Skeletal muscle satellite cell (primary cell): ENCODE results near the gene ZFAND3.
"Not testable (repeated sequence)": the region's sequence is repeated elsewhere in the genome, so short reads cannot be mapped to it uniquely, and the experiment has no call there.

ENCODE experiments used
- H3K27me3 ChIP-seq: 2 replicates; pipeline ENCODE4 v1.7.0; 2013; ENCODE audit warnings: low read length; ENCODE audit not compliant: control insufficient read depth, insufficient read depth
- H3K36me3 ChIP-seq: 2 replicates; pipeline ENCODE4 v1.7.0; 2013; ENCODE audit warnings: mild to moderate bottlenecking, control low read depth, low read length; ENCODE audit not compliant: insufficient read depth
- H3K4me1 ChIP-seq: 2 replicates; pipeline ENCODE4 v1.7.0; 2013; ENCODE audit warnings: low read length; ENCODE audit not compliant: control insufficient read depth, insufficient read depth
- H3K4me2 ChIP-seq: 2 replicates; pipeline ENCODE4 v1.7.0; 2013; ENCODE audit warnings: mild to moderate bottlenecking, low read length
- H3K4me3 ChIP-seq: 2 replicates; pipeline ENCODE4 v1.7.0; 2013; ENCODE audit warnings: low read length
- H3K9ac ChIP-seq: 2 replicates; pipeline ENCODE4 v1.7.0; 2013; ENCODE audit warnings: mild to moderate bottlenecking, low read depth, low read length, moderate library complexity
- H3K9me3 ChIP-seq: replicated peaks from 2 replicates; pipeline ENCODE4 v1.7.0; 2013; ENCODE audit warnings: mild to moderate bottlenecking, control low read depth, low read length

The ZFAND3 gene

DNA sequence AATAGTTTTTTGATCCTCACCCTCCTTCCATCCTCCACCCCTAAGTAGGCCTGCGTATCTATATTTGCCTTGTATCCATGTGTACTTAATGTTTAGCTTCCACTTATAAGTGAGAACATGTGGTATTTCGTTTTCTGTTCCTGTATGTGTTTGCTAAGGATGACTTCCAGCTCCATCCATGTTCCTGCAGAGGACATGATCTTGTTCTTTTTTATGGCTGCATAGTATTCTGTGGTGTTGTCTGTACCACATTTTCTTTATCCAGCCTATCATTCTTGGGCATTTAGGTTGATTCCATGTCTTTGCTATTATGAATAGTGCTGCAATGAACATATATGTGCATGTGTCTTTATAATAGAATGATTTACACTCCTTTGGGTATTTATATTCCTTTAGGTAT, 129.1 kb downstream of the ZFAND3 start:
- not testable (repeated sequence) for H3K27me3 ChIP-seq, H3K36me3 ChIP-seq, H3K4me2 ChIP-seq, H3K4me3 ChIP-seq, H3K4me1 ChIP-seq, H3K9ac ChIP-seq, H3K9me3 ChIP-seq

GRCh38 chr6:37952027-37952426, 132.5 kb downstream of the ZFAND3 start:
- H3K36me3 ChIP-seq = no peaks in the 10 kb centered on the region
- no peak overlapping the region for H3K9ac ChIP-seq
- H3K27me3 ChIP-seq = no peaks in the 10 kb centered on the region
- H3K4me3 ChIP-seq = no peak overlapping the region
- no peaks in the 10 kb centered on the region for H3K9me3 ChIP-seq
- H3K4me1 ChIP-seq = no peaks in the 10 kb centered on the region
- no peak overlapping the region for H3K4me2 ChIP-seq

GRCh38 chr6:37954791-37955190, 135.3 kb downstream of the ZFAND3 start:
- Histone ChIP-seq H3K4me2 (no peak overlapping the region), H3K9me3 (no peaks in the 10 kb centered on the region)

GRCh38 chr6:37956711-37957275, 137.3 kb downstream of the ZFAND3 start:
- H3K4me2 ChIP-seq = no peak overlapping the region
- no peaks in the 10 kb centered on the region for H3K36me3 ChIP-seq
- H3K9me3 ChIP-seq = no peaks in the 10 kb centered on the region
- no peak overlapping the region for H3K9ac ChIP-seq
- no peaks in the 10 kb centered on the region for H3K4me1 ChIP-seq
- no peaks in the 10 kb centered on the region for H3K27me3 ChIP-seq
- H3K4me3 ChIP-seq = no peak overlapping the region

More at GRCh38 chr6:37954791-37955190, 135.3 kb downstream of the ZFAND3 start:
- H3K36me3 ChIP-seq = no peaks in the 10 kb centered on the region
- H3K4me3 ChIP-seq = no peak overlapping the region
- H3K4me1 ChIP-seq = no peaks in the 10 kb centered on the region
- H3K27me3 ChIP-seq = no peaks in the 10 kb centered on the region
- no peak overlapping the region for H3K9ac ChIP-seq

DNA sequence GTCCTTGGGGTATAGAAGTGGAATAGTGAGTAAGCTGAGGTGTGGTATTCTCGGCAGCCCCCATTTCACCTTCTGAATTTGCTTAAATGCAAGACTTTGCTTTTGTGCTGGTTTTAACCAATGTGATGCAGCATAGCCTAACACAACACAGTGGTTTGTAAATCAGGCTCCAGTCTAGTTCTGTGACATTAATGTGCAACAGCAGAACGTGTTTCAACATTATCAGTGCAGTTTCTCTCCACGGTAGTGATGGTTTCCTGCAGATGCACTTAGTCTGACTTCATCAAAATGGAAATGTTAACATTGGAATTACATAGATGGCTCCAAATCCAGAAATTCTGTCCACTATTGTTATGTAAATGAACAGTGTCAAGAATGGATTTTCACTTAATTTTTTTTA, 139.5 kb downstream of the ZFAND3 start:
- Histone ChIP-seq H3K4me1 (no peaks in the 10 kb centered on the region), H3K4me2 (no peak overlapping the region), H3K36me3 (no peaks in the 10 kb centered on the region), H3K4me3 (no peak overlapping the region), H3K9me3 (no peaks in the 10 kb centered on the region), H3K9ac (no peak overlapping the region), H3K27me3 (no peaks in the 10 kb centered on the region)

- Histone ChIP-seq H3K36me3 (no peaks in the 10 kb centered on the region), H3K4me1 (no peaks in the 10 kb centered on the region), H3K4me3 (no peak overlapping the region), H3K9ac (no peak overlapping the region), H3K27me3 (no peaks in the 10 kb centered on the region), H3K4me2 (no peak overlapping the region), H3K9me3 (no peaks in the 10 kb centered on the region)
These were observed 140.8 kb downstream of the ZFAND3 start for GRCh38 chr6:37960139-37960935.

GRCh38 chr6:37962481-37963080, 143.1 kb downstream of the ZFAND3 start:
- peaks cover 15% of the 10 kb centered on the region for H3K4me1 ChIP-seq
- not testable (repeated sequence) for H3K36me3 ChIP-seq, H3K27me3 ChIP-seq, H3K9me3 ChIP-seq, H3K4me2 ChIP-seq, H3K4me3 ChIP-seq, H3K9ac ChIP-seq

DNA sequence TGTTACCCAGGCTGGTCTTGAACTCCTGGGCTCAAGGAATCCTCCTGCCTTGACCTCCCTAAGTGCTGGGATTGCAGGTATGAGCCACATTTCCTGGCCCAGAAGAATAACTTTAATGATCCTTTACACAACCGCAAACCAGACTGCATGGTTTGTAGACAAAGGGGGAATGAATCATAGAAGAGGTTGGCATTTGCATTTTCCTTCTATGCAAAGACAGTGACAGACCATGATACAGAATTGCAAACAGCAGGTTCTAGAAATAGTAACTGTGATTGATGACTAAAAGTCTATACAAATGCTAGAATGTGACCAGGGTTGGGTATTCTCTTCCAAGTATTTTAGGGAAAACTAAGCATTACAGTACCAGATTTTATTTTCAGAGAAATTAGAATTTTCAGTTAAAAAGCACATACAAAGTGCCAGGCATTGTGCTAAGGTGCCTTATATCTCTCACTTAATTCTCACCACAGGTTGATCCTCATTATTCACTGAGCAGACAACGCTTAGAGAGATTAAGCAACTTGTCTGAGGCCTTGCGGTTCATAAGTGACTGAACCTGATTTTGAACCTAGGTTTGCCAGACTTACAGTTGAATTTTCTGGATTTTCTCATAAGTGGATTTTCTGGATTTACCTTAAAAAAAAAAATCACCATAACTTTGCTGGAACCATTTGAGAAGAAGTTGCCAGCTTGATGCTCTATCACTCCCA, 146.6 kb downstream of the ZFAND3 start:
- H3K27me3 ChIP-seq = no peaks in the 10 kb centered on the region
- H3K9ac ChIP-seq = no peak overlapping the region
- H3K36me3 ChIP-seq = no peaks in the 10 kb centered on the region
- no peaks in the 10 kb centered on the region for H3K9me3 ChIP-seq
- H3K4me1 ChIP-seq = peaks cover 15% of the 10 kb centered on the region
- no peak overlapping the region for H3K4me2 ChIP-seq
- no peak overlapping the region for H3K4me3 ChIP-seq

- H3K9me3 ChIP-seq = no peaks in the 10 kb centered on the region
- H3K4me2 ChIP-seq = no peak overlapping the region
These were observed 147.3 kb downstream of the ZFAND3 start for GRCh38 chr6:37966801-37967200.

DNA sequence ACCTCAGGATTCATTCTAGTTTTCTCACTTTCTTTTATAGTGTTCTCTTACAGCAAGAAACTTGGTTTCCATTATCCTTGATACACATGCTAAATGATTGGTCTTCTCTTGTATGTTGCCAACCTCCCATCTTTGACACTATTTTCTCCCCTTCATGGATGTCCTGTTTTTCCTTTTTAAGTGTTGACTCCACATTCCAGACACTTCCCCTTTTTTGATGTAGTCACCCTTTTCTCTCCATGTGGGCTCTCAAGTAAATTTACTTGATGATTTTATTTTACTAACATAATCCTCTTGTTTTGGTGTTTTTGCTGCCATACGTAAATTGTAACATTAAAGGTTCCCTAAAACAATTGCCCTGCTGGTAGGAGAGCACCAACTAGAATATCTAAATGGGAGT, 148.1 kb downstream of the ZFAND3 start:
- no peaks in the 10 kb centered on the region for H3K27me3 ChIP-seq
- H3K9ac ChIP-seq = no peak overlapping the region
- no peak overlapping the region for H3K4me3 ChIP-seq
- no peaks in the 10 kb centered on the region for H3K36me3 ChIP-seq
- no peak overlapping the region for H3K4me2 ChIP-seq
- H3K9me3 ChIP-seq = no peaks in the 10 kb centered on the region
- H3K4me1 ChIP-seq = peaks cover 15% of the 10 kb centered on the region

More at GRCh38 chr6:37966801-37967200, 147.3 kb downstream of the ZFAND3 start:
- no peaks in the 10 kb centered on the region for H3K27me3 ChIP-seq
- no peak overlapping the region for H3K4me3 ChIP-seq
- H3K36me3 ChIP-seq = no peaks in the 10 kb centered on the region
- peaks cover 15% of the 10 kb centered on the region for H3K4me1 ChIP-seq
- no peak overlapping the region for H3K9ac ChIP-seq

DNA sequence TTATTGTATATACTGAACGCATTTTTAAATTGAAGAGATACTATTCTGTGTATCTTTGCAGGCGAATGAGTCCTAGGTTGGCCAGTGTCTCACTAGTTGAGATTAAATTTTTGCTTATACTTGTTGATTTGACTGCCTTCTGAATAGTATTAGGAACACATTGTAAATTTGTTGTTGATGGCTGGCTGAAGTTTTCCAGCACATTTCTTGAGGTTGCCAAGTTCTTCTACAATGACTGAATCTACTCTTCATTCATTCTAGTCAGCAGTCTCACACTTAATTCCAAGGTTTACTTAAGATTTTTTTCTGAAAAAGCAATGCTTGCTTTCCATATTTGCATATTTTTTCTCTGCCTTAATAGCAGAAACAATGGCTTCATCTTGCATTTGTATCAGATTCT, 151.7 kb downstream of the ZFAND3 start:
- Histone ChIP-seq H3K36me3 (no peaks in the 10 kb centered on the region), H3K4me3 (no peak overlapping the region), H3K27me3 (no peaks in the 10 kb centered on the region), H3K9ac (no peak overlapping the region), H3K4me1 (peaks cover 9% of the 10 kb centered on the region), H3K4me2 (no peak overlapping the region), H3K9me3 (peaks cover 3% of the 10 kb centered on the region)
